ENCODE results near the gene LIPC. TPM values are rescaled to one million over a fixed set of nuclear protein-coding genes. Genes with fewer than 3 reads are reported as not detected.

Gene LIPC
- total RNA-seq, 6 experiments from 2014 or later = 31.1 to 213 (median 86.1) TPM

- TF ChIP-seq CTCF (IDR thresholded peaks at IDR 0.05) = no peak
- TF ChIP-seq POLR2A (IDR thresholded peaks at IDR 0.05) = no peak
- intact Hi-C loops (cut with DNase I) = no loop called here
- Histone ChIP-seq H3K4me1 (peaks cover 0 to 49% (median 22%) of the 10 kb centered on the region in 4 donors), H3K36me3 (no peaks in the 10 kb centered on the region), H3K4me3 (no peak overlapping the region), H3K9me3 (no peaks in the 10 kb centered on the region), H3K27ac (peak overlapping the region in 1 of 3 donors; percentile 82), H3K27me3 (no peaks in the 10 kb centered on the region)
- DNase-seq (no peak), ATAC-seq (no peak)
- WGBS (ENCODE audit: insufficient coverage, low coverage, low lambda C conversion rate, missing lambda C conversion rate) = 41% methylated on average over 6 of the region's 6 CpGs
Measured at GRCh38 chr15:58463815-58464650, 32.2 kb downstream of the LIPC start.

- DNase-seq (no peak), ATAC-seq (no peak)
- H3K27me3 ChIP-seq = no peaks in the 10 kb centered on the region
- H3K36me3 ChIP-seq = no peaks in the 10 kb centered on the region
- no peaks in the 10 kb centered on the region for H3K9me3 ChIP-seq
- peak overlapping the region; percentile 4 to 82 (median 72) for H3K27ac ChIP-seq
- H3K4me1 ChIP-seq = peaks cover 0 to 48% (median 17%) of the 10 kb centered on the region in 4 donors
- intact Hi-C loops (cut with DNase I) = no loop called here
- H3K4me3 ChIP-seq = no peak overlapping the region
- TF ChIP-seq POLR2A (IDR thresholded peaks at IDR 0.05) (no peak), CTCF (IDR thresholded peaks at IDR 0.05) (no peak)
Measured at GRCh38 chr15:58465070-58465469, 33.3 kb downstream of the LIPC start.

- no peak for TF ChIP-seq CTCF (IDR thresholded peaks at IDR 0.05)
- TF ChIP-seq POLR2A (IDR thresholded peaks at IDR 0.05) = no peak
- DNase-seq = no peak
- Histone ChIP-seq H3K27me3 (no peaks in the 10 kb centered on the region), H3K4me3 (no peak overlapping the region), H3K9me3 (no peaks in the 10 kb centered on the region), H3K36me3 (no peaks in the 10 kb centered on the region), H3K4me1 (peaks cover 0 to 53% (median 17%) of the 10 kb centered on the region in 4 donors), H3K27ac (peak overlapping the region; percentile 69 to 82 (median 72))
- WGBS (ENCODE audit: insufficient coverage, low coverage, low lambda C conversion rate, missing lambda C conversion rate) = 91% methylated on average over 7 of the region's 7 CpGs
- ATAC-seq = no peak
- intact Hi-C loops (cut with DNase I) = no loop called here
Measured at GRCh38 chr15:58465866-58466517, 34.2 kb downstream of the LIPC start.

- H3K4me1 ChIP-seq = peaks cover 0 to 53% (median 17%) of the 10 kb centered on the region in 4 donors
- H3K9me3 ChIP-seq = no peaks in the 10 kb centered on the region
- TF ChIP-seq POLR2A (IDR thresholded peaks at IDR 0.05) = no peak
- no peak for TF ChIP-seq CTCF (IDR thresholded peaks at IDR 0.05)
- DNase-seq (no peak), ATAC-seq (no peak)
- intact Hi-C loops (cut with DNase I) = no loop called here
- WGBS (ENCODE audit: insufficient coverage, low coverage, low lambda C conversion rate, missing lambda C conversion rate) = 63% methylated on average over 2 of the region's 2 CpGs
- no peak overlapping the region for H3K4me3 ChIP-seq
- H3K27me3 ChIP-seq = no peaks in the 10 kb centered on the region
- H3K36me3 ChIP-seq = no peaks in the 10 kb centered on the region
- H3K27ac ChIP-seq = peak overlapping the region; percentile 69 to 82 (median 72)
Measured at GRCh38 chr15:58466566-58466965, 34.8 kb downstream of the LIPC start.
